SK-N-SH (cell line): ENCODE results near the gene SNRNP70. TPM values are rescaled to one million over a fixed set of nuclear protein-coding genes. Genes with fewer than 3 reads are reported as not detected.
A peak's percentile ranks its signal among the peaks of the same experiment; 100 is the strongest.

Experiments used
- CTCF ChIA-PET: fragments of 300-600, 350-600 bp; formaldehyde crosslinking; extraction: SDS; loops from one replicate; lab custom pipeline; 2021; lab: Yijun Ruan, JAX
- POLR2A ChIA-PET: fragments of 350-600 bp; sonication (Branson Sonifier 250); formaldehyde crosslinking; extraction: SDS; loops from one replicate; lab custom pipeline; 2020; ENCODE audit warnings: antibody characterized with exemption, inconsistent platforms; lab: Yijun Ruan, JAX
- DNase-seq: peaks from one replicate; pipeline ENCODE4 v3.0.0; 2012
- H2AFZ ChIP-seq: fragments of 200-600 bp; sonication (generic); 2 replicates; pipeline ENCODE4 v1.8.1; 2016; ENCODE audit warnings: antibody characterized with exemption, mild to moderate bottlenecking, low read depth
- H3F3A ChIP-seq: fragments of 200-600 bp; sonication (generic); replicated peaks from 2 replicates; pipeline ENCODE3; 2016; ENCODE audit warnings: antibody characterized with exemption, mild to moderate bottlenecking; ENCODE audit not compliant: insufficient read depth
- H3K27ac ChIP-seq, 2 experiments: fragments of 200-500 bp in 1 of 2; fragments of 200-600 bp in 1 of 2; sonication (Bioruptor generic) in 1 of 2; sonication (generic), shearing (Covaris generic) in 1 of 2; 2 replicates each; pipeline versions ENCODE4 v1.5.1 to v1.6.1; 2014 to 2016; ENCODE audit warnings: low read depth in 2 of 2, inconsistent platforms in 1 of 2, low read length in 1 of 2, mild to moderate bottlenecking in 1 of 2, mixed read lengths in 1 of 2
- H3K27me3 ChIP-seq: fragments of 200-600 bp; sonication (generic), shearing (Covaris generic); 2 replicates; pipeline ENCODE4 v1.6.1; 2016; ENCODE audit warnings: mixed run types; ENCODE audit not compliant: insufficient read depth
- H3K36me3 ChIP-seq, 2 experiments: fragments of 200-500 bp in 1 of 2; fragments of 200-600 bp in 1 of 2; sonication (Bioruptor generic) in 1 of 2; sonication (generic) in 1 of 2; replicated peaks in 1 of 2; 2 replicates each; pipeline versions ENCODE3 to v1.5.1; 2014 to 2016; ENCODE audit warnings: low read length in 1 of 2, mild to moderate bottlenecking in 1 of 2; ENCODE audit not compliant: insufficient read depth in 2 of 2, control insufficient read depth in 1 of 2
- H3K4me1 ChIP-seq, 2 experiments: fragments of 200-500 bp in 1 of 2; fragments of 200-600 bp in 1 of 2; sonication (Bioruptor generic) in 1 of 2; sonication (generic), shearing (Covaris generic) in 1 of 2; 2 replicates each; pipeline versions ENCODE4 v1.5.1 to v1.6.1; 2014 to 2016; ENCODE audit warnings: low read depth in 1 of 2, low read length in 1 of 2, mixed run types in 1 of 2; ENCODE audit not compliant: insufficient read depth in 2 of 2, control insufficient read depth in 1 of 2
- H3K4me2 ChIP-seq: fragments of 200-600 bp; sonication (generic), shearing (Covaris generic); 2 replicates; pipeline ENCODE4 v1.6.1; 2017; ENCODE audit warnings: mixed run types
- H3K4me3 ChIP-seq, 2 experiments: fragments of 200-500 bp in 1 of 2; fragments of 200-600 bp in 1 of 2; sonication (Bioruptor generic) in 1 of 2; sonication (generic), shearing (Covaris generic) in 1 of 2; 2 replicates each; pipeline versions ENCODE4 v1.5.1 to v1.8.1; 2014 to 2016; ENCODE audit warnings: low read depth in 2 of 2, inconsistent platforms in 1 of 2, low read length in 1 of 2, mild to moderate bottlenecking in 1 of 2, mixed read lengths in 1 of 2, moderate library complexity in 1 of 2
- H3K79me2 ChIP-seq: fragments of 200-600 bp; sonication (generic); 2 replicates; pipeline ENCODE4 v1.8.1; 2017; ENCODE audit warnings: mild to moderate bottlenecking; ENCODE audit not compliant: insufficient read depth
- H3K9ac ChIP-seq: fragments of 200-600 bp; sonication (generic); 2 replicates; pipeline ENCODE4 v1.6.1; 2017; ENCODE audit warnings: mixed run types
- H3K9me2 ChIP-seq: fragments of 200-600 bp; sonication (generic); 2 replicates; pipeline ENCODE4 v1.6.1; 2017; ENCODE audit warnings: mixed run types
- H3K9me3 ChIP-seq: fragments of 200-600 bp; sonication (generic); 2 replicates; pipeline ENCODE4 v1.6.1; 2017; ENCODE audit warnings: mixed run types, mild to moderate bottlenecking, moderate library complexity
- H4K20me1 ChIP-seq: fragments of 200-600 bp; sonication (generic); 2 replicates; pipeline ENCODE4 v1.6.1; 2017; ENCODE audit warnings: mild to moderate bottlenecking, mixed run types; ENCODE audit not compliant: insufficient read depth
- CHD2 ChIP-seq: fragments of 150-350 bp; IDR thresholded peaks from 2 replicates; pipeline ENCODE4 v1.6.1; 2018; ENCODE audit warnings: low read length; ENCODE audit not compliant: partially characterized antibody
- CTCF ChIP-seq: fragments of 200-600 bp; sonication (generic); IDR thresholded peaks from 2 replicates; pipeline ENCODE4 v1.6.1; 2017; ENCODE audit warnings: antibody characterized with exemption, mild to moderate bottlenecking, moderate library complexity
- FOXJ3 ChIP-seq: sonication (generic); formaldehyde crosslinking; IDR thresholded peaks from 2 replicates; pipeline ENCODE4 v1.5.1; 2020; ENCODE audit warnings: mild to moderate bottlenecking, missing genetic modification reagents
- FOXM1 ChIP-seq: IDR thresholded peaks from 2 replicates; pipeline ENCODE4 v1.4.0; 2012; ENCODE audit warnings: low read depth, mild to moderate bottlenecking
- JUND ChIP-seq: IDR thresholded peaks from 2 replicates; pipeline ENCODE4 v1.4.0; 2012
- MXI1 ChIP-seq: IDR thresholded peaks from 2 replicates; pipeline ENCODE4 v1.6.1; 2012; ENCODE audit warnings: mild to moderate bottlenecking, low read depth, low read length, improper control_type of control experiment
- NRF1 ChIP-seq: IDR thresholded peaks from 2 replicates; pipeline ENCODE4 v1.6.1; 2012; ENCODE audit warnings: low read depth, mild to moderate bottlenecking, low read length
- PBX3 ChIP-seq: IDR thresholded peaks from 2 replicates; pipeline ENCODE4; 2012
- RCOR1 ChIP-seq: fragments of 150-350 bp; IDR thresholded peaks from 2 replicates; pipeline ENCODE4 v1.6.1; 2017; ENCODE audit warnings: antibody characterized with exemption, low read length
- RFX5 ChIP-seq: IDR thresholded peaks from 2 replicates; pipeline ENCODE4 v1.6.1; 2012; ENCODE audit warnings: mild to moderate bottlenecking, improper control_type of control experiment, low read length
- SMC3 ChIP-seq: IDR thresholded peaks from 2 replicates; pipeline ENCODE4 v1.6.1; 2012; ENCODE audit warnings: low read depth, low read length, improper control_type of control experiment
- TCF12 ChIP-seq: IDR thresholded peaks from 2 replicates; pipeline ENCODE4 v1.4.0; 2012
- USF1 ChIP-seq: IDR thresholded peaks from 2 replicates; pipeline ENCODE4 v1.4.0; 2012; ENCODE audit warnings: low read depth, borderline replicate concordance
- WGBS: methylation state at CpG from one replicate; pipeline ENCODE4 v1.1.6; 2017; ENCODE audit warnings: low lambda C conversion rate; 5-methylcytosine and 5-hydroxymethylcytosine counted together
- polyA plus RNA-seq, 3 experiments: library from polyadenylated mRNA; depleted of rRNA; stranded (reverse); fragments of >200 nt; gene quantifications; 2 replicates each; pipeline ENCODE4 v1.2.3, GENCODE V29; 2012
- TF ChIP-seq, protein P1 (sequence below): fragments of 150-350 bp; IDR thresholded peaks from 2 replicates; pipeline ENCODE4 v1.6.1; 2017; ENCODE audit warnings: antibody characterized with exemption, low read length, low read depth, borderline replicate concordance

The SNRNP70 gene
- polyA plus RNA-seq, 1 of the 3 experiments (the other 2 are of a cell fraction), result 359 TPM

GRCh38 chr19:49113762-49114629 lies 28.7 kb downstream of the SNRNP70 start, which contains the start of gene LIN7B:
TSS of gene LIN7B (plus strand) at chr19:49114370. CDS start at chr19:49114405, 35 bp downstream.
- H3K27me3 ChIP-seq, result no peaks in the 10 kb centered on the region
- no peaks in the 10 kb centered on the region; the same call in 1 of the 2 replicates for H3K79me2 ChIP-seq
- peak within 1 kb of the TSS; percentile 66 to 78 for H3K4me3 ChIP-seq
- TF ChIP-seq MXI1, result peak; percentile 34; the same call in 1 of the 2 replicates
- TF ChIP-seq RCOR1, result 0 out of 2 replicates have a peak, but pooled peaks have one; percentile 15
- TF ChIP-seq PBX3, result no peak
- TF ChIP-seq USF1, result peak; percentile 84; the same call in 1 of the 2 replicates
- TF ChIP-seq FOXJ3 (CRISPR knock-in tag), result no peak
- peak; percentile 50 for TF ChIP-seq CTCF
- no peak for TF ChIP-seq FOXM1
- TF ChIP-seq CHD2, result peak; percentile 30
- peak; percentile 58 for TF ChIP-seq NRF1
- no peak for TF ChIP-seq TCF12
- TF ChIP-seq RFX5, result no peak
- TF ChIP-seq, protein P1, sequence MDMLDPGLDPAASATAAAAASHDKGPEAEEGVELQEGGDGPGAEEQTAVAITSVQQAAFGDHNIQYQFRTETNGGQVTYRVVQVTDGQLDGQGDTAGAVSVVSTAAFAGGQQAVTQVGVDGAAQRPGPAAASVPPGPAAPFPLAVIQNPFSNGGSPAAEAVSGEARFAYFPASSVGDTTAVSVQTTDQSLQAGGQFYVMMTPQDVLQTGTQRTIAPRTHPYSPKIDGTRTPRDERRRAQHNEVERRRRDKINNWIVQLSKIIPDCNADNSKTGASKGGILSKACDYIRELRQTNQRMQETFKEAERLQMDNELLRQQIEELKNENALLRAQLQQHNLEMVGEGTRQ, result peak; percentile 23; the same call in 1 of the 2 replicates
- peak; percentile 11; the same call in 1 of the 2 replicates for TF ChIP-seq SMC3
- no peak for TF ChIP-seq JUND
- H3K9ac ChIP-seq, result peak within 1 kb of the TSS; percentile 70
- 2% methylated on average over 13 of the region's 66 CpGs for WGBS
- no peaks in the 10 kb centered on the region for H3K9me2 ChIP-seq
- peak; percentile 97 for DNase-seq
- peaks cover 46% of the 10 kb centered on the region for H3F3A ChIP-seq
- peak within 1 kb of the TSS; percentile 63; the same call in 1 of the 2 replicates for H2AFZ ChIP-seq
- H3K9me3 ChIP-seq, result no peaks in the 10 kb centered on the region
- peak within 1 kb of the TSS; percentile 47 to 72 for H3K27ac ChIP-seq
- ChIA-PET CTCF (interaction anchor here (0.6 to 6.2 kb wide), 21 partner anchors 8 to 121 kb away, joined by 3 to 86 read pairs (median 4); partner anchors contain the start of genes GYS1 and RUVBL2), POLR2A (interaction anchor here (0.8 to 1.9 kb wide), 5 partner anchors 9 to 85 kb away, joined by 3 to 10 read pairs (median 3); no protein-coding TSS in a partner anchor)
- peaks cover 18 to 23% of the 10 kb centered on the region in 2 experiments; a peak in 2 of 4 replicates for H3K4me1 ChIP-seq
- H3K36me3 ChIP-seq, result peaks cover 7 to 11% of the 10 kb centered on the region in 2 experiments
- peaks cover 15% of the 10 kb centered on the region; the same call in 1 of the 2 replicates for H4K20me1 ChIP-seq
- H3K4me2 ChIP-seq, result peak within 1 kb of the TSS; percentile 93
